Activated CD4-positive, alpha-beta T cell treated with anti-CD3 and anti-CD28 coated beads for 24 hours (primary cell): ENCODE data around the gene RNF141.

Experiments used
- DNase-seq, 2 donors: peaks; one replicate each; pipeline ENCODE4 v3.0.0-alpha.2; 2020; ENCODE audit warnings: low read depth in 2 of 2

Gene RNF141

DNA sequence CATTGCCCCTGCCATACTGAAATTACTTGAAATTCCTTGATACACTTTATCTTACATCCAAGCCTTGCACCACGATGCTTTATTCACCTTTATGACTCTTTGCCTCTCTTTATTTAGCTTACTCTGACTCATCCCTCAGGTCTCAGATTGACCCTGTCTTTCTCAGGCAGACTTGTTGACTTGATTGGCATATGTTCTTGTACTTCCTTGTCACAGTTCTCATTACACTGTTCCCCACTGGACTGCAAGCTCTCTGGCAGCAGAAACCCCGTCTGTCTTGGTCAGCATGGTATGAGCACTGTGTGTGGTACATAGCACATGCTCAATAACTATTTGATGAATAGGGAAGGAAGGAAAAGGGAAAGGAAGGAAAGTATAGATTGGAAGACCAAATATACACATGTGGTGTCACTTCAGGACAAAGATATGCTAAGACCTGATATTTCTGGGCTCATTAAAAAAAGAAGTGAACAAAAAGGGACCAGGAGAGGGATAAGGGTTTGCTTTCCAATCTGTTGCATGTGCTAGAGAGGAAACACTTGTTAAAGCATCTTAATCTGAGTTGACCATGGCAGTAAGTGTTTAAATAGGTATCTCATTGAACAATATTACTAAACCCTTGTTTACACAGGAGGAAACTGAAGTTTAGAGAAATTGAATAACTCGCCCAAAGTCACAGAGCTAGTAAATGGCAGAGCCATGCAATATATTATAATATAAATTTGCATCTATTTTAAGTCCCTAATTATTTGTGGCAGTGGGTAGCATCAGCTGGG lies 20.2 kb upstream of the RNF141 start:
- DNase-seq: no peak

DNA sequence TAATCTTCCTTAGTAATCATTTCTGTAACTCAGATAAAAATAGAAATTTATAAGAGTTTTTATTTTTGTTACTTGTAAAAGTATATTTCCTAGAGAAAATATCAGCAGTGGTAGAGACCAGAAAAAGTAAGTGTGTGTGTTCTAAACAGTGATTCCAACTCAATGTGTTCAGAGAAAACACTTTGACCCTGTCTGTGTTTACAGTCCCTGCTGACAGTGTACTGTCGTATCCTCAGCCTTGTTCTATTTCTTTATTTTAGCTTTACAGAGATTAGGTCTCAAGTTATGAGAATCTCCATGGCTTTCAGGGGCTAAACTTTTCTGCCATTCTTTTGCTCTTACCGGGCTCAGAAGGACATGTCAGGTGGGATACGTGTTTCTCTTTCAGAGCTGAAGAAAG lies 17.3 kb upstream of the RNF141 start:
- no peak for DNase-seq

DNA sequence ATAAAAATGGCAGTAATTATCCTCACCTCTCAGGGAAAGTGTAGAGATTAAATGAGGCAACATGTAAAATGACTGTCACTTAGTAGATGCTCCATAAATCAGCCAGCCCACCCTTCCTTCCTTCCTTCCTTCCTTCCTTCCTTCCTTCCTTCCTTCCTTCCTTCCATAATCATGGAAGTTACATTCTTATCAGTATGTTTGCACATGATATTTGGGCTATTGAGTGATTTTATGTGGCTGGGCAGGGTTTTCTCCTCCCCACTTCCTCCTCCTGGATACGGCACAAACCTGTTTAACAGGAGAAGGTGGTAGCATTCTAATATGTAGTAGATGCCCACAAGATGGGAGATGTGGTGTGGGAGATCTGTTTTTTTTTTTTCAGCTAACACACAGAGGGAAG lies 15.6 kb upstream of the RNF141 start:
- DNase-seq: no peak

DNA sequence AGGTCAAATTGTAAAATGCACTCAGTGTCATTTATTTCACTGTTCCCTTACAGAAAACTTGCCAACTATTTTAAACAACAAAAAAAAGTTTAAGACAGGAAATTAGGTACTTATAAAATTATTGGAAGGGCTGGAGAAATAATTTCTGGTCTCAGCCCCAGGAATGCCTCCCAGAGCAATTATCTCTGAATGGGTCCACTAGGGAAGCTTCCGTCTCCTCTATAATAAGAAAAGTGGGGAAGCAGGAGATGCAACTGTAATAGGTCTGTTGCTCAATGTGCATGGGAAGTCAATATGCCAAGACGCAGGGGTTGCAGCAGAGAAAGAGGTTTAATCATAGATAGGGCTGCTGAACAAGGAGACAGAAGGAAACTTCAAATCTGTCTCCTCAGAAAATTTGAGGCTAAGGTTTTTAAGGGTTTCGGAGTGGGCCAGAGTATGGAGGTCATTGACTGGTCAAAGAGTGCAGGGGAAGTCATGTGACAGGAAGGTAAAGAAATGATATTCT lies 10.9 kb upstream of the RNF141 start:
- no peak for DNase-seq

- DNase-seq: no peak
Measured at GRCh38 chr11:10551290-10551592, 10.3 kb upstream of the RNF141 start.

GRCh38 chr11:10550503-10551289 lies 9.7 kb upstream of the RNF141 start:
- no peak for DNase-seq

- no peak for DNase-seq
Measured at GRCh38 chr11:10544491-10545465, 3.8 kb upstream of the RNF141 start.

DNA sequence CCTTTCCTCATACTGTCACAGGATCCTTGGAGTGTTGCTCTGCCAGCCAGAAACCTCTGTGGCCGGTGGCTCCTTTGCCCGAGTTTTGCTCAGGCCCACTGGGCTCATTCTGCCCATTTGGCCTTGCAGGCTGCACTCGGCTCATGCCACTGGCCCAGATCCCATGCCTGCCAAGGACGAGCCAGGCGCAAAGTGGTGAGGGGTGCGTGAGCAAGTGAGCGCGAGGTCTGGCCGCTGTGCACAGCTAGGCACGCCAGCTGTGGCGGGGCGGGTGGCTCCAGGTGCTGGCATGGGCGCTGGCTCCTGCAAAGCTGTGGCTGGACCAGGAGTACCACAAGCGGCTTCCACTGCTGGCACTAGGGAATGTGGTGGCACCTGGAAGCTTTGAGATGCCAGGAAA lies 2.8 kb upstream of the RNF141 start:
- DNase-seq: no peak

DNA sequence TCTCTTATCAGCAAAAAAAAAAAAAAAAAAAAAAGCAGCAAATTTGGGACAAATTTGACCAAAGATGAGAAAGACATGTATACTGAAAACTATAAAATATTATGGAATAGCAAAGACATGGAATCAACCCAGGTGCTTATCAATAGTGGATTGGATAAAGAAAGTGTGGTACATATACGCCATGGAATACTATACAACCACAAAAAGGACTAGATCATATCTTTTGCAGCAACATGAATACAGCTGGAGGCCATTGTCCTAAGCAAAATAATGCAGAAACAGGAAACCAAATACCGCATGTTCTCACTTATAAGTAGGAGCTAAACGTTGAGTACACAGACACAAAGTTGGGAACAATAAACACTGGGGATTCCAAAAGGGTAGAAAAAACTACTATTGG lies 1.8 kb upstream of the RNF141 start:
- no peak for DNase-seq

- no peak for DNase-seq
Measured at GRCh38 chr11:10541561-10541930, 559 bp upstream of the RNF141 start.

- DNase-seq: no peak
Measured at GRCh38 chr11:10540546-10540914, 457 bp downstream of the RNF141 start.

DNA sequence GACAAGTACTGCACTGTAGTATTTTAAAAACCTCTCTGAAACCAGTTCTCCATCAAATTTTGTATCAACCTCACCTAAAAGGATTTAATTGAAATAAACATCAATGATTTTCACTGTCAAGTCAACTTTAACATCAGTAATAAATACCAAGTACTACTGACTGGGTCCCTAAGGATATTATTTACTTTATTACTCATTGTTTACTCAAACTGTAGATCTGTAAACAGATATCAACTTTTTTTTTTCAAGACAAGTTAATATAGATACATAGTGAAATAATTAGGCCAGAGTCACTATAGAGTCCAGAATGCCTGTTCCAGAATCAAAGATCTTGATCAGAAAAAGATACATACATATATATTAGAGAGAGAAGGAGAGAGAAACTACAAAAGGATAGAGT lies 1.6 kb downstream of the RNF141 start:
- no peak for DNase-seq

GRCh38 chr11:10538924-10539323 lies 2.1 kb downstream of the RNF141 start:
- DNase-seq: no peak

DNA sequence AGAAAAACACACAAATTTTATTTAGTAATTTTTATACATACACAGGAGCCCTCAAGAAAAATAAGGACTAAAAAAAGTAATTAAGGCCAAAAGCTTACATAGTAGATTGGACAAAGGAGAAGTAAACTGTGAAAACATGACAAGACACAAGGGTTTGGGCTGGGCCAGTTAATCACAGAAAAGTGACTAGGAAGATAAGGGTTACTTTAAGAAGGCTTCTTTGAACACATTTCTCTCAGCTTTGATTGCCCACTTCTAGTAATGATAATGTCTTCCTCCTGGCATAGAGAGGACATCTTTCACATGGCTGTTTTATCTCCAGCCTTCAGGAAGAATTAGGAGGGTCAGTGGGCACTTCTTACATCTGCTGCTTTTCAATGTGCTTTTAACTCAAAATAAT lies 3.4 kb downstream of the RNF141 start:
- no peak for DNase-seq

DNA sequence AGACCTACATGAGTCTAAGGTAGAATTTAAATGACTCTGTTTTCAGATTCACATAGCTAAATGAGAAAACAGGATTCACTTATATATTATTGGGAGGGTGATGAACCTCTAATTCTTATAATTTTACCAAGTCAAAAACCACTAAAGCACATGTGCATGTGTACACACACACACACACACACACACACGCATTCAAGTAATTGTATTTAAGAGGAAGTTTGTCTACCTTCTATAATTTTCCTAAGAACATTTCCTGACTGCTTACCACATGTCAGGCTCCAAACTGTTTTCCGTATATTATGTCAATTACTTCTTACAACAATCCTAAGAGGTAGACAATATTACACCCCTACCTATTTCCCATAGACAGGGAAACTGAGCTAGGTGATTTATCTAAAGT lies 6.7 kb downstream of the RNF141 start:
- no peak for DNase-seq

- no peak for DNase-seq
Measured at GRCh38 chr11:10533323-10533722, 7.7 kb downstream of the RNF141 start.

DNA sequence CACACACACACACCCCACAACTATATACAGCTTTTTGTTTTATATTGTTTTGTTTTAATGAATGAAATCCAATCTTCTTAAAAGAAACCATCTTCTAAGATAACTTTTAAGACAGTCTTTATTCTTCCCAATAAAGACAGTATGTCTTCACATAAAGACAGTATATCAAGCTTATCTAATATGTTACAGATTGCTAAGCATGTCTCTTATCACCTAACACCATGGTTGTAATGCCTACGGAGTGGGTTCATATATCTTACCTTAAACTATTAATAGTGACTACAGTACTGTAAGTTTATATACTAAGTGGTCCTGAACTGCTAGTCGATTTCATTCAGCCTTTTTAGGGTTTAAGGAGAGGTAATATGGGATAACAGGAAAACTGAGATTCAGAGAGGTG lies 8.5 kb downstream of the RNF141 start:
- no peak for DNase-seq

GRCh38 chr11:10529279-10529678 lies 11.7 kb downstream of the RNF141 start:
- no peak for DNase-seq

DNA sequence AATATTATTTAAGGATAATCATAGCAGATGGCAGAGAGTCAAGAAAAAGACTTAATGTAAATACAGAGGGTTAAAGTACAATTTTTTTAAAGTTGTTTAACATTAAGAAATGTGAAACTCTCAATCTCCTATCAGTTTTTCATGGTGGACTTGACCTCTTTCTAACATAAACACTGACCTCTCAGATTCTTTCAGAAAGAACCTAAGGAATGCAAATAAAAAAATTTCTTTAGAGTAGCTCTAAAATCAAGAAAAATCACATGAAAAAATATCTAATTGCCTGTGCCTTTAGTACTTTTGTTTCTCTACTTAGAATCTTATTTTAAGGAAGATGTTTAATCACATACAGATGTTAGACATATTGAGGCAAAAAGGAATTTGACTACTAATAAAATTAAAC lies 12.9 kb downstream of the RNF141 start:
- no peak for DNase-seq

DNA sequence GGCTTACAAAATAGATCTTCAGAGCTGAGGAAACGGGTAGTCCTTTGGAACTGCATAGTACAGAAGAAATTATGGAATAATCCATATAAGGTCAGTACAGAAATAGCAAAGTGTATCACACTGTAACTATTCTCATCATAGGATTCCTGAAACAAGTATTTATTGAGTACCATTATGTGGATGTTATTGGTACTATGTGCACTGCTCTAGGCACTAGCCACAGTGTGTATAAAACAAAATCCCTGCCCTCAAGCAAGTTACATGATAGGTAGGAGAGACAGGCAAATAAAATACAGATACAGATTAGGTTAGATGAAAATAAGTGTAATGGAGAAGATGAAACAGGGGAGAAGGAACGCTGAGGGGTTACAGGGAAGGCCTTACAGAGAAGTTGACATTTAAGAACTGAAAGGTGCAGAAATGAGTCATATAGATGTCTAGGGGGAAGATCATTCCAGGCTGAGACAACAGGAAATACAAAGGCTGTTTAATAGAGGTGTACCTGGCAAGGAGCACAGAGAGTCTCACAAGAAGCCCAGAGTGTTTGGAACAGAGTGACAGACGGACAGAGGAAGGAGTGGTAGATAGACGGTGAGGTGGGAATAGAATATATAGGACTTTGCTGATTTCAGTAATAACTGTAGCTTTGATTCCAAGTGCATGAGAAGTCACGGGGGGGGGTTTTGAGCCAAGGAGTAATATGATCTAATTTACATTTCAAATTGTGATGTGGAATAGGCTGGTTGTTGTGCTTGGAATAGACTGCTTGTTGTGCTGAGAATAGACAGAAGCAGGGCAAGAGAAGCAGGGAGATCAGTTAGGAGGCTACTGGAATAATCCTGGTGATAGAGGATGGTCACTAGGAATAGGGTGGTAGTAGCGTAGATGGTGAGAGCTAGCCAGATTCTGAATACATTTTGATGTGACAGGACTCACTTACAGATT lies 13.7 kb downstream of the RNF141 start:
- DNase-seq: no peak

DNA sequence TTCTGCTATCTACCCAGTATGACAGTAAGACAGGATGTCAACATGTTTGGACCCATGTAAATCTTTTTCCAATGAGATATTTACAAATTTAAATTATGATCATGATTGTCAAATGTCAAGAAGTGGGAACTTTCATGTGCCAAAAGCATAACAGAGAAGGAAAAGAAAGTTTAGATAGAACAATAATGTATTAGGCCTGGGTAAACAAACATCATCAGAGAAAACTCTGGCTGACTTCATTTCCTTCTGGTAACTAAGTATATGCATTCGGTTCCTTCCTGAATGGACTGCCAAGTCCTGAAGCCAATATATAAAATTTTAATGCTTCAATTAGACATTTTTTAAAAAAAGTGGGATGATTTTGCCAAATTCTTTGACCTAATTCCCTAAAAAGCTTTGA lies 16.5 kb downstream of the RNF141 start:
- no peak for DNase-seq
